HCT116 (cell line): ENCODE data around the gene YDJC. TPM values are rescaled to one million over a fixed set of nuclear protein-coding genes. Genes with fewer than 3 reads are reported as not detected.
"Not testable (repeated sequence)": the region's sequence is repeated elsewhere in the genome, so short reads cannot be mapped to it uniquely, and the experiment has no call there.

Experiments
- ATAC-seq: fragments of 200-7000 bp; cut with Tn5 transposase; 2 replicates; pipeline ENCODE4 v1.9.1; 2020; ENCODE audit warnings: mild to moderate bottlenecking, moderate library complexity
- BruUV-seq: library from RNA; stranded (reverse); fragments of 400-500 nt; replicated peaks from 2 replicates; lab custom pipeline; 2021; lab: Mats Ljungman, UMichigan
- CTCF ChIA-PET: fragments of 300-600 bp; sonication (Branson Sonifier 250); formaldehyde crosslinking; loops from one replicate; lab custom pipeline; 2021; ENCODE audit warnings: antibody characterized with exemption; lab: Charles Lee
- POLR2A ChIA-PET: fragments of 300-600, 350-600 bp; sonication (Branson Sonifier 250); formaldehyde crosslinking; loops from one replicate; lab custom pipeline; 2021; ENCODE audit warnings: antibody characterized with exemption; lab: Charles Lee
- RAD21 ChIA-PET, 2 experiments: fragments of 300-600 bp; sonication (Branson Sonifier 250); formaldehyde crosslinking; loops; one replicate each; lab custom pipeline; 2023; ENCODE audit warnings: low total read pairs in 2 of 2; ENCODE audit not compliant: uncharacterized antibody in 2 of 2, unreplicated experiment in 2 of 2, low non-redundant PET in 1 of 2; lab: Charles Lee
- DNase-seq: peaks from one replicate; pipeline ENCODE4 v3.0.0-alpha.2; 2010; ENCODE audit warnings: low read depth, low spot score
- H2AFZ ChIP-seq: fragments of 200-600 bp; shearing (Covaris generic), sonication (generic); 2 replicates; pipeline ENCODE4 v1.6.1; 2017; ENCODE audit warnings: low read depth, mixed run types, mixed read lengths, antibody characterized with exemption, low read length; ENCODE audit not compliant: poor library complexity, severe bottlenecking
- H3K27ac ChIP-seq: 2 replicates; pipeline ENCODE4 v1.5.1; 2012; ENCODE audit warnings: low read depth, low read length
- H3K27me3 ChIP-seq: fragments of 200-600 bp; sonication (generic); 2 replicates; pipeline ENCODE4 v1.6.1; 2016; ENCODE audit warnings: mixed run types, low read length, mixed read lengths; ENCODE audit not compliant: insufficient read depth
- H3K36me3 ChIP-seq, 2 experiments: fragments of 200-500 bp in 1 of 2; fragments of 200-600 bp in 1 of 2; sonication (Bioruptor generic) in 1 of 2; sonication (generic) in 1 of 2; 2 replicates each; pipeline versions ENCODE4 v1.5.1 to v1.6.1; 2014 to 2016; ENCODE audit warnings: low read length in 2 of 2, inconsistent platforms in 1 of 2, mixed read lengths in 1 of 2, mixed run types in 1 of 2; ENCODE audit not compliant: insufficient read depth in 2 of 2, control insufficient read depth in 1 of 2
- H3K4me1 ChIP-seq, 2 experiments: fragments of 200-600 bp in 1 of 2; sonication (generic) in 1 of 2; 2 replicates each; pipeline versions ENCODE4 v1.5.1 to v1.6.1; 2012 to 2017; ENCODE audit warnings: low read length in 2 of 2, inconsistent platforms in 1 of 2, mild to moderate bottlenecking in 1 of 2, mixed read lengths in 1 of 2, mixed run types in 1 of 2, moderate library complexity in 1 of 2; ENCODE audit not compliant: insufficient read depth in 2 of 2, control insufficient read depth in 1 of 2
- H3K4me2 ChIP-seq: fragments of 200-600 bp; sonication (generic); 2 replicates; pipeline ENCODE4 v1.6.1; 2017; ENCODE audit warnings: mixed run types, low read length, mixed read lengths
- H3K4me3 ChIP-seq, 2 experiments: fragments of 200-600 bp in 1 of 2; sonication (generic) in 1 of 2; replicated peaks in 1 of 2; 2 replicates each; pipeline ENCODE4 v1.5.1; 2011 to 2016; ENCODE audit warnings: low read length in 2 of 2, control low read depth in 1 of 2, low read depth in 1 of 2, mild to moderate bottlenecking in 1 of 2, mixed read lengths in 1 of 2, mixed run types in 1 of 2
- H3K79me2 ChIP-seq: fragments of 200-600 bp; sonication (generic); 2 replicates; pipeline ENCODE4 v1.6.1; 2017; ENCODE audit warnings: mild to moderate bottlenecking, mixed run types, low read length, moderate library complexity, mixed read lengths; ENCODE audit not compliant: insufficient read depth
- H3K9ac ChIP-seq: fragments of 200-600 bp; sonication (generic); 2 replicates; pipeline ENCODE4 v1.6.1; 2016; ENCODE audit warnings: low read length, mixed read lengths
- H3K9me2 ChIP-seq: fragments of 200-600 bp; sonication (generic), shearing (Covaris generic); 2 replicates; pipeline ENCODE4 v1.6.1; 2017; ENCODE audit warnings: mixed run types, mild to moderate bottlenecking, moderate library complexity; ENCODE audit not compliant: insufficient read depth
- H3K9me3 ChIP-seq, 2 experiments: fragments of 200-500 bp in 1 of 2; fragments of 200-600 bp in 1 of 2; sonication (Bioruptor generic) in 1 of 2; sonication (generic) in 1 of 2; 2 replicates each; pipeline ENCODE4 v1.6.1; 2014 to 2017; ENCODE audit warnings: low read length in 2 of 2, mixed read lengths in 2 of 2, inconsistent platforms in 1 of 2, low read depth in 1 of 2, mild to moderate bottlenecking in 1 of 2, mixed run types in 1 of 2, moderate library complexity in 1 of 2; ENCODE audit not compliant: control insufficient read depth in 1 of 2, insufficient read depth in 1 of 2
- H4K20me1 ChIP-seq: fragments of 200-600 bp; sonication (generic), shearing (Covaris generic); 2 replicates; pipeline ENCODE4 v1.6.1; 2017; ENCODE audit warnings: mixed run types, mild to moderate bottlenecking, moderate library complexity; ENCODE audit not compliant: insufficient read depth
- CBX3 ChIP-seq: IDR thresholded peaks from 2 replicates; pipeline ENCODE4 v1.6.1; 2012; ENCODE audit warnings: low read depth
- EGR1 ChIP-seq: IDR thresholded peaks from 2 replicates; pipeline ENCODE4 v1.6.1; 2012; ENCODE audit warnings: low read depth
- ELF1 ChIP-seq: IDR thresholded peaks from 2 replicates; pipeline ENCODE4 v1.6.1; 2012; ENCODE audit warnings: low read depth, borderline replicate concordance
- EZH2phosphoT487 ChIP-seq: fragments of 200-600 bp; IDR thresholded peaks from 2 replicates; pipeline ENCODE4 v1.6.1; 2018; ENCODE audit warnings: antibody characterized with exemption, borderline replicate concordance
- FOSL1 ChIP-seq: IDR thresholded peaks from 2 replicates; pipeline ENCODE4 v1.6.1; 2012; ENCODE audit warnings: low read depth
- POLR2A ChIP-seq: IDR thresholded peaks from 2 replicates; pipeline ENCODE4 v1.7.0; 2011; ENCODE audit warnings: borderline replicate concordance; ENCODE audit not compliant: insufficient read depth, insufficient read length; ENCODE audit errors: extremely low read depth
- RAD21 ChIP-seq: IDR thresholded peaks from 2 replicates; pipeline ENCODE4 v1.6.1; 2012; ENCODE audit warnings: low read depth, mild to moderate bottlenecking
- SIN3A ChIP-seq: IDR thresholded peaks from 2 replicates; pipeline ENCODE4 v1.6.1; 2012; ENCODE audit warnings: low read depth
- SP1 ChIP-seq: IDR thresholded peaks from 2 replicates; pipeline ENCODE4 v1.6.1; 2012; ENCODE audit warnings: low read depth
- SRF ChIP-seq: IDR thresholded peaks from 2 replicates; pipeline ENCODE4 v1.6.1; 2012; ENCODE audit warnings: low read depth
- ZFX ChIP-seq: fragments of 450-650 bp; IDR thresholded peaks from 2 replicates; pipeline ENCODE4 v1.6.1; 2017
- intact Hi-C: fragments of 100-400 bp; cut with micrococcal nuclease; formaldehyde crosslinking; loops from 2 replicates; pipeline ENCODE4 v1.10.0; 2022
- total RNA-seq: library from RNA; stranded (reverse); gene quantifications from one replicate; pipeline ENCODE4 v1.2.1, GENCODE V29; 2021; ENCODE audit not compliant: unreplicated experiment
- TF ChIP-seq, protein P1 (sequence below): IDR thresholded peaks from 2 replicates; pipeline ENCODE4 v1.6.1; 2012
- TF ChIP-seq, protein P2 (sequence below): IDR thresholded peaks from 2 replicates; pipeline ENCODE4 v1.6.1; 2012

YDJC gene
- total RNA-seq, 1 experiment from 2014 or later: 78.3 TPM

DNA sequence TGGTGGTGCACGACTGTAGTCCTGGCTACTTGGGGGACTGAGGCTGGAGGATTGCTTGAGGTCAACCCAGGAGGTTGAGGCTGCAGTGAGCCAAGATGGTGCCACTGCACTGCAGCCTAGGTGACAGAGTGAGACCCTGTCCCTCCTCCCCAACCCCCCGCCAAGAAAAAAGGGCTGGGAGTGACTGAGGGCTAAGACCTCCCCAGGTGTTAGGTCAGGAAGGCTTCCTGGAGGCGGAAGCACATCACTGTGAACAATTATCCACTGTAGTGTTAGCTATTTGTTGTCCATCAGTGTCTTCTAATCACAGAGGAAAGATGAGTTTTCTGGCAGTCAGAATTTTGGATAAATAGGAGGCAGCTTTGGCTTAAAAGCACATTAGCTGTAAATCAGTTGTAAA lies 8.8 kb downstream of the YDJC start:
- Histone ChIP-seq H3K9ac (no peak overlapping the region), H3K9me3 (no peaks in the 10 kb centered on the region), H3K36me3 (peaks cover 0 to 14% of the 10 kb centered on the region in 2 experiments; a peak in 1 of 4 replicates), H3K4me2 (no peak overlapping the region), H3K27ac (no peak overlapping the region), H2AFZ (no peak overlapping the region), H3K4me3 (no peak overlapping the region), H3K27me3 (no peaks in the 10 kb centered on the region), H3K4me1 (peaks cover 0 to 5% of the 10 kb centered on the region in 2 experiments; a peak in 1 of 4 replicates), H4K20me1 (peaks cover under 1% of the 10 kb centered on the region; the same call in 1 of the 2 replicates), H3K9me2 (no peaks in the 10 kb centered on the region), H3K79me2 (peaks cover 73% of the 10 kb centered on the region)
- intact Hi-C loops: no loop called here
- BruUV-seq: no TSS peak
- DNase-seq: no peak
- TF ChIP-seq, protein P1, sequence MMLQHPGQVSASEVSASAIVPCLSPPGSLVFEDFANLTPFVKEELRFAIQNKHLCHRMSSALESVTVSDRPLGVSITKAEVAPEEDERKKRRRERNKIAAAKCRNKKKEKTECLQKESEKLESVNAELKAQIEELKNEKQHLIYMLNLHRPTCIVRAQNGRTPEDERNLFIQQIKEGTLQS: no peak
- TF ChIP-seq CBX3: no peak
- no peak for TF ChIP-seq SRF
- TF ChIP-seq RAD21: no peak
- TF ChIP-seq ZFX: no peak
- no peak for TF ChIP-seq EZH2phosphoT487
- no peak for TF ChIP-seq ELF1
- no peak for TF ChIP-seq POLR2A
- no peak for TF ChIP-seq EGR1
- TF ChIP-seq, protein P2, sequence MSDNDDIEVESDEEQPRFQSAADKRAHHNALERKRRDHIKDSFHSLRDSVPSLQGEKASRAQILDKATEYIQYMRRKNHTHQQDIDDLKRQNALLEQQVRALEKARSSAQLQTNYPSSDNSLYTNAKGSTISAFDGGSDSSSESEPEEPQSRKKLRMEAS: no peak
- no peak for TF ChIP-seq SP1
- TF ChIP-seq SIN3A: no peak
- TF ChIP-seq FOSL1: no peak
- RAD21 ChIA-PET: no interaction called here
- POLR2A ChIA-PET: interaction anchor here (0.5 kb wide), 1 partner anchor 21 kb away, joined by 3 read pairs; the partner anchor contains the start of gene SDF2L1
- CTCF ChIA-PET: no interaction called here
- ATAC-seq: no peak

DNA sequence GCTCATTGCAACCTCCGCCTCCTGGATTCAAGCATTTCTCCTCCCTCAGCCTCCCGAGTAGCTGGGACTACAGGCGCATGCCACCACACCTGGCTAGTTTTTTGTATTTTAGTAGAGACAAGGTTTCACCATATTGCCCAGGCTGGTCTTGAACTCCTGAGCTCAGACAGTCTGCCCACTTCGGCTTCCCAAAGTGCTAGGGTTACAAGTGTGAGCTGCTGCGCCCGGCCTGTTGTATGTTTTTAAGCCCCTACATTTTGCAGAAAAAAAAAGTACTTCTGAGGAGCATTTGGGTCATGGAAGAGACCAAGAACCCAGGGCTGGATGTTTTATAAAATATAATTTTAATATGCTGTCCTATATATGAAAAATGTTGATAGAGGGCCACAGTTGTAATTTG lies 12.5 kb downstream of the YDJC start:
- ATAC-seq, H3K4me3 ChIP-seq, BruUV-seq, DNase-seq, H3K9me2 ChIP-seq, POLR2A ChIA-PET, H3K27ac ChIP-seq, H3K27me3 ChIP-seq, H2AFZ ChIP-seq, intact Hi-C loops, RAD21 ChIA-PET, H3K4me2 ChIP-seq, H3K9me3 ChIP-seq, H3K4me1 ChIP-seq, H3K9ac ChIP-seq, CTCF ChIA-PET: not testable (repeated sequence)
- Histone ChIP-seq H4K20me1 (peaks cover 14% of the 10 kb centered on the region; the same call in 1 of the 2 replicates), H3K79me2 (peaks cover 90% of the 10 kb centered on the region), H3K36me3 (peaks cover 7 to 20% of the 10 kb centered on the region in 2 experiments; a peak in 2 of 4 replicates)
